Mononuclear cell (primary cell): Measurements from ENCODE around the gene RBM19. TPM values are rescaled to one million over a fixed set of nuclear protein-coding genes. Genes with fewer than 3 reads are reported as not detected.

Experiments
- H3K27me3 ChIP-seq: 2 replicates; pipeline ENCODE4 v1.6.0; 2011; ENCODE audit warnings: low read length, control low read depth; ENCODE audit not compliant: insufficient read depth
- H3K4me1 ChIP-seq: 2 replicates; pipeline ENCODE4 v1.5.1; 2011; ENCODE audit warnings: mild to moderate bottlenecking, low read length, control low read depth; ENCODE audit not compliant: insufficient read depth
- H3K4me3 ChIP-seq: 2 replicates; pipeline ENCODE4 v1.5.1; 2011; ENCODE audit warnings: mild to moderate bottlenecking, low read length, moderate library complexity
- H3K9me3 ChIP-seq: 2 replicates; pipeline ENCODE4 v1.5.1; 2011; ENCODE audit warnings: low read depth, mild to moderate bottlenecking, control low read depth, low read length
- total RNA-seq: library from RNA; depleted of rRNA; stranded (reverse); fragments of >200 nt; gene quantifications from one replicate; pipeline ENCODE4 v1.2.3, GENCODE V29; 2012

The RBM19 gene
- total RNA-seq, 1 donor, result 33.8 TPM

DNA sequence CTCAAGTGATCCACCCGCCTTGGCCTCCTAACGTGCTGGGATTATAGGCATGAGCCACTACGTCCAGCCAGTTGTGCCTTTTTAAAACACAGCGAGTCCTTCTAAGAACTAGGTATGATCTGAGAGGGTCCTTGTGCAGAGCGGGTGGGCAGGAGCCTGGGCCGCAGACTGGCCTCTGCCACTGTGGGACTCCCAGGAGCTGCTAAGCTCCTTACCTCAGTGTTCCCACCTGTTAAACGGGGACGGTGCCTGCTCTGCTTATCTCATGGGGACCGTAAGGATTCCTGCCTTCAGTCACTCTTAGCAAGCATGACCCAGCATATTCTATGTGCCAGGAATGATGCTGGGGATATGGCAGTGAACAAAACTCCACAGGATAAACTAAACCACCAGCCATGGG is 136.9 kb downstream of the RBM19 start:
- no peaks in the 10 kb centered on the region for H3K4me1 ChIP-seq
- no peaks in the 10 kb centered on the region for H3K9me3 ChIP-seq
- no peak overlapping the region for H3K4me3 ChIP-seq
- H3K27me3 ChIP-seq, result no peaks in the 10 kb centered on the region

DNA sequence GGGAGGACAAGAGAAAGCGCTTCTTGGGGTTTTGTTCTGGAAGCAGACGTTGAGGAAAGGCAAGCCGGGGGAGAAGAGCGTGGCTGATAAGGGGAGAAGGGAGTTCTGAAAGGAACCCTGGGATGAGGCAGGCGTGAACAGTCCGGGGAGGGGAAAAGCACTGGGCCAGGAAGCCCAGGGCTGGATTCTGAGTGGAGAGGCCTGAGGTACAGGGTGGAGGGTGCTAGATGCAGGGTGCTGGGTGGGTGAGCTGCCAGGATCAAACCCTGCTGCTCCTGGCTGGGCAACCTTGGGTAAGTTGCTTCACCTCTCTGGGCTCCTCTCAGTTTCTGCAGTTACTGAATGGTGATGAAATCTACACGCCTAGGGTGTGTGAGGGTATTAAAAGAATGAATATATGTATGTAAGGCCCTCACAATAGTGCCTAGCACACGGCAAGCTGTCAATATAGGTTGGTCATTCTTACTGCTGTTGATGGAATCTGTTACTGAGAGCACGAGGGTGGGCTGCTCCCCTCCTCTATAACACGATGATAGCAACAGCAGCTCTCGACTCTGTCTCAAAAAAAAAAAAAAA is 138.5 kb downstream of the RBM19 start:
- no peaks in the 10 kb centered on the region for H3K27me3 ChIP-seq
- no peak overlapping the region for H3K4me3 ChIP-seq
- H3K9me3 ChIP-seq, result no peaks in the 10 kb centered on the region
- H3K4me1 ChIP-seq, result no peaks in the 10 kb centered on the region

DNA sequence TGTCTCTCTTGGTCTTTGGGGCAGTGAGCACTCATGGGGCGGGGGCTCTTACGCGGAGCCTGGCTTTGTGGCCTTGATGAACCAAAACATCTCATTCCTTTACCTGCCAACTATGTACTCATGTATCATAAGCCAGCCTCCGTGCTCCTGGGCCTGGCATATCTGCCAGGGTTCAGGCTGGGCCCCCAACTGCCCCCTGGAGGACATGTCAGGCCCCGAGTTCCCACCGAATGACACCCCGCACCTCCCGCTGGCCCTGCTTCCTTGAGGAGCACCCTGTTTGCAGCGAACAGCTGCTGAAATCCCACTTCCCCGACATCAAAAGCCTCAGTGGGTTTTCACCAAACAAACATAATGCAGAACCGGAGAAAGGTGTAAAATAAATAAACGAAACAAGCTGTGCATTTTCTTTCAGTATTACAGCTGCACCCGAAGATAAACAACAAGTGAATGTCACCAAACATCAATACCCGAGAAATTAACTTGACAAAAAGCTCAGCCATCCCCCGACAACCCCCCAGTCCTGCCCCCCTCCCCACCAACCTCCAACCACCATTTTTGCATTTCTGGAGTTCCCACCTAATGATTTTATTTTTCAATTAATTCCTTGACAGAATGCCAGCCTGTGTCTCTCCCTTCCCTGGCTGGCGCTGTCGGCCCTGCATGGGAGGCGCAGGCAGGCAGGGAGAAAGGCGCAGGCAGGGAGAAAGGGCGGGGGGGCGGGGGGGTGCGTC is 139.2 kb downstream of the RBM19 start:
- H3K4me1 ChIP-seq, result no peaks in the 10 kb centered on the region
- H3K4me3 ChIP-seq, result no peak overlapping the region
- no peaks in the 10 kb centered on the region for H3K9me3 ChIP-seq
- H3K27me3 ChIP-seq, result no peaks in the 10 kb centered on the region

DNA sequence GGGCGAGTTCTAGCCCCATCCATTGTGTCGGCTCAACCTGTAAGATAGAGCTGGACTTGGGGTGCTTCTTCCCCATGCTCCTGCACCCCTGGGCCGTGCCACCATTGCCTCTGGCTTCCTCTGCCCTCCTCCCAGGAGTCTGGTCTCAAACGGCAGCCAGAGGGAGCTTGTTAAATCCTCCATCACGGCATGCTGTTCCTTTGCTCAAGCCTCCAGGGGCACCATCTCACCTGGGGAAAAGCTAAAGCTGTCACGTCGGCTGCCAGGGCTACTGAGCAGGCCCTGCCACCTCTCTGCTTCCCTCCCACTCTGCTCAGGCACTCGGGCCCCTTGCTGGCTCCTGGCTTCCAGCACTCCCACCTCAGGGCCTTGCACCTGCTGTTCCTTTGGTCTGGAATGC is 140.4 kb downstream of the RBM19 start:
- no peaks in the 10 kb centered on the region for H3K4me1 ChIP-seq
- no peak overlapping the region for H3K4me3 ChIP-seq
- H3K9me3 ChIP-seq, result no peaks in the 10 kb centered on the region
- no peaks in the 10 kb centered on the region for H3K27me3 ChIP-seq

DNA sequence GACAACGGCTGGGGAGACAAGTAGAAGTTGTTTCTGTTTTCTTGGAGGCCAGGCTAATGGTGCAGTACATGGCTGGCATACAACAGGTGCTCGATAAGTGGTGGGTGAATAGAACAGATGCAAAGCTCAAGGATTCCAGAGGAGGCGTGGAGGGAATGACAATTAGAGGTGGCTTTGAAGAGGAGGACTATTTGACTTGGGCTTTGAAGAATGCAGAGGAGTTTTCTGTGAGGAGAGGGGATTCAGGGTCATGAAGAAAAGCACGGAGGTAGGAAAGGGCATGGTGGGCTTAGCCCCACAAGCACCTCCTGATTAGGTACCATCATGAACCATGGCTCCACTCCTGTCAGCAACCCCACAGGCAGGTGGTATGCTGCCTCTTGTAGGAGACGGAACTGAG is 142.3 kb downstream of the RBM19 start:
- H3K9me3 ChIP-seq, result no peaks in the 10 kb centered on the region
- H3K4me3 ChIP-seq, result no peak overlapping the region
- no peaks in the 10 kb centered on the region for H3K4me1 ChIP-seq
- H3K27me3 ChIP-seq, result no peaks in the 10 kb centered on the region

DNA sequence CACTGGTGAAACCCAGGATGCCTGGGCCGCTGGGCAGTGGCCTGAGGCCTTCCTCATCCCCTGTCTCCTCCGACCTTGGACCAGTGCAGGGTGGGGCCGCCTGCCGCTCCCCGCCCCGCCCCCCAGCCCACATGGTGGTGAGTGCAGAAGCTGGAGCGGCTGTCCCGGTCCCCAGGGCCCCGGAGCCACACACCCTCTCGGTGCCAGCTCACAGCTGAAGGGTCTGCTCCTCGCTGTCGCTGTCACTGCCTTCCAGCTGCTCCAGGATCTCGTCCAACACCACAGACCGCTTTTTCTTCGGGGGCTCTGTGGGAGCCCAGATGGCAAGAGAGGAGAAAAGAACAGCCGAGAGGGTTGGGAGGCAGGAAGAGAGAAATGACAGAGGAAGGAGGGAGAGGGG is 143.1 kb downstream of the RBM19 start:
- Histone ChIP-seq H3K9me3 (no peaks in the 10 kb centered on the region), H3K4me3 (no peak overlapping the region), H3K4me1 (no peaks in the 10 kb centered on the region), H3K27me3 (no peaks in the 10 kb centered on the region)

DNA sequence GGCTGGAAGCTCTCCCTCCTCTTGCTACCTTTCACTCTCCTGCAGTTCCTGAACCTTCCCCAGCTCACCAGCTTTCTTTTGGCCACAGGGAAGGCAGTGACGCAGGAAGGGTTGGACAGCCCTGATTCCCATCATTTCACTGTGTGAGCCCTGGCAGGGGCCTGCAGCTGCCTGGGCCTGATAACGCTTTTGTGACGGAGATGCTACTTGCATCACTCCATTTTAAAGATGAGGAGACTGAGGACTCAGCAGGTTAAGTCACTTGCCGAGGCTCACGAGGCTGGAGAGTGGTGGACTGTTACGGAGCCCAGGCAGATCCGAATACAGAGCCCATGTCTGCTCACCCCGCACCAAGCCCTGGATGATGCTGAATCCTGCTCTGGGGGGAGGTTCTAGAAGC is 145.3 kb downstream of the RBM19 start:
- H3K4me3 ChIP-seq, result no peak overlapping the region
- no peaks in the 10 kb centered on the region for H3K9me3 ChIP-seq
- H3K4me1 ChIP-seq, result no peaks in the 10 kb centered on the region
- no peaks in the 10 kb centered on the region for H3K27me3 ChIP-seq

DNA sequence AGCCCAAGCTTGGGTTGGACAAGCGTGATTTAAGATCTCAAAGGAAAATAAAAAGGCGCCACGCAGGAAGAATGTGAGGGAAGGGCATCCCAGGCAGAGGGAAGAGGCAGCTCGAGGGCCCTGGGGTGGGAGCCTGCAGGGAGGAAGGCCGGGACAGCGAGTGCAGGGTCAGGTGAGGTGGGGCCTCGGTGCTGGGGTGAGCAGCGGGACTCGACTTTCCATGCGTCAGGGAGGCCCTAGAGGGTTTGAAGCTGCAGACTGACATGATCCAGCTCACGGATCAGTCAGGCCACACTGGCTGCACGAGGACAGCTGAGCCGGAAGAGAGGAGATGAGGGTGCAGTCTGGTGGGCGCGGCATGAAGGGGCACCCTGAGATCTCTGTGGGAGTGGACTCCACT is 145.8 kb downstream of the RBM19 start:
- no peaks in the 10 kb centered on the region for H3K4me1 ChIP-seq
- no peaks in the 10 kb centered on the region for H3K9me3 ChIP-seq
- H3K4me3 ChIP-seq, result no peak overlapping the region
- H3K27me3 ChIP-seq, result no peaks in the 10 kb centered on the region

DNA sequence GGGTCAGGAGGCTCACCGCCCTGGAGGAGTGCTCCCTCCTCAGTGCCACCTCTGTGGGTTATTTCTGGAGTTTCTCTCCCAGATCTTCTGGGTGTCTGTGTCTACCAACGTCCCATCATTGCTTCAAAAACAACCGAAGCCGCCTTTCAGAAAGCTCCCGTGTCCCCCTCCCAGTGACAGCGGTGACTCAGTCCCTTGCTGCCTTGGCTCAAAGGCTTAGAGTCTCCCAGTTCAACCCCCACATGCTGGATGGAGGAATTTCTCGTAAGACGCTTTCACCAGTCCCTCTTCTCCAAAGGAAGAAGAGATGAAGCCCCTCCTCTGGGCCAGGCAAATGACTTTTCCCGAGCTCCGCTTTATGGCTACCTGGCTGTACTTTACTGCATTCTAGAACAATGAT is 146.6 kb downstream of the RBM19 start:
- Histone ChIP-seq H3K27me3 (no peaks in the 10 kb centered on the region), H3K4me1 (no peaks in the 10 kb centered on the region), H3K9me3 (no peaks in the 10 kb centered on the region), H3K4me3 (no peak overlapping the region)

DNA sequence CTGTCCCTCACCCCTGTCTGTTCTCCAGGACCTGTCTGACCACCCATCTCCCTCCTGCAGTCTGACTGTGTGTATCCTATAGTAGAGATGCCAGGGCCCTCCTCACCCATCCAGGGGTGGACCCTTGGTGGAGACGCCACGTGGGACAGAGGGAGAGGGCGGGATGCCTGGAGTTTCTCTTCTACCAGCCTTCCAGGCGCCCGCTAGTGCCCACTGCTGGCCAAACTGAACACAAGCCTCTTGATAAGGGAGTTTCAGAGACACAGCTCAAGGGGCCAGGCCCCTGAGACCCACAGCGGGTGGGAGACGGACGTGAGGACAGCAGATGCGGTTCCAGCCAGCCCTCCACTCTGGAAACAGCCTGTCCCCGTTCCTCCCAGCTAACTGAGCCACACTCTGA is 147.3 kb downstream of the RBM19 start:
- no peak overlapping the region for H3K4me3 ChIP-seq
- no peaks in the 10 kb centered on the region for H3K9me3 ChIP-seq
- no peaks in the 10 kb centered on the region for H3K27me3 ChIP-seq
- H3K4me1 ChIP-seq, result no peaks in the 10 kb centered on the region

DNA sequence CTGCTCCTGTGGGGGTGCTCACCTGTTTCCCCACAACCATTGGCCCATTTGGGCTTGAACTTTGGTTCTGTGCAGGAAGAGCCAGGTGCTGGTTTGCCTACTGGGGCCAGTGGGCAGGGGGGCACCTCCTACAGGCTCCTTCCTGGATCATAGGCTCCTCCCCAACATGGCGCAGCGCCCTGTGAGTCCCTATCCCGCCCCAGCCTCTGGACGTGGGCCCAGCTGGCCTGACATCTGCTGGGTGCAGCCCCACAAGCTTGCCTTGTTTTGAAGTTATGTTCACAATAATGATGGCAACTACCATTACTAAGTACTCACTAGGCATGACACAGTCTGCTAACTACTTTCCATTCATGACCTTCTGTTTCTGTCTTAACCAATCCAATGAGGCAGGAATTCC is 147.8 kb downstream of the RBM19 start:
- no peaks in the 10 kb centered on the region for H3K4me1 ChIP-seq

DNA sequence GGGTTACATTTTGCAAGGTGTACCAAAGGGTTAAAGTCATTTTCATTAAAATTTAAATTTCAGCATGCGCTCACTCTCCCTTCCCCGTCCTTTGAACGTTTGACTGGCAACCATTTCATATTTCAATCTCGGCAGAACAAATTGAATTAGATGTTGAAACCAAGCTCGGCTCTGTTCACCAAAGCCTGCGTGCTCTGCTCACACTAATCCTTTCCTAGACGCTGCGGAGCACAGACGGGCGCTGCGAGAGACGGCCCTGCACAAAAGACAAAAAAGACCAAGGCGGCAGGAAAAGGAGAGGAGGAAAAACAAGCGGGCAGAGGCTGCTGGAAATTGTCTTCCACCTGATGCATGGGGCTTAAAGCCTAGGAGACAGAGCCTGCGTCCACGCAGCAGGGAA is 149.3 kb downstream of the RBM19 start:
- Histone ChIP-seq H3K9me3 (no peaks in the 10 kb centered on the region), H3K27me3 (no peaks in the 10 kb centered on the region), H3K4me1 (no peaks in the 10 kb centered on the region)

More for the DNA sequence above, 147.8 kb downstream of the RBM19 start:
- Histone ChIP-seq H3K27me3 (no peaks in the 10 kb centered on the region), H3K4me3 (no peak overlapping the region), H3K9me3 (no peaks in the 10 kb centered on the region)

DNA sequence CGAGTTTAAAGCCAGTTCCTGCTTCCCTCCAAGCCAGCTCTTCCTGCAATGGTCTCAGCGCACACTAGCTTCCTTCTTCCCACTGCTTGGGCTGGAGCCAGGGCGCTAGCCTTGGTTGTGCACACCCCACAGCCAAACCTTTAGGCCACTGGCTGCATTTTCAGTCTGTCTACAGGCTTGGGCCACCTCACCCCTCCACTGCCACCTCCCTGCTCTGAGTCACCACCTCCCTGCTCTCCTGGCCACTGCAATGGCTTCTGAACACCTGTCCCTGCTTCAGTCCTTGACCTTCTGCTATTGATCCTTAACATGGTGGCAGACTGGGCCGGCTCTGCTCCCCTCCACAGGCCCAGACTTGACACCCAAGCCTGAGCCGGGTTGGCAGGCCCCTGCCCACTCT is 151.1 kb downstream of the RBM19 start:
- no peak overlapping the region for H3K4me3 ChIP-seq
- no peaks in the 10 kb centered on the region for H3K27me3 ChIP-seq
- no peaks in the 10 kb centered on the region for H3K9me3 ChIP-seq
- no peaks in the 10 kb centered on the region for H3K4me1 ChIP-seq

More for the DNA sequence above, 149.3 kb downstream of the RBM19 start:
- no peak overlapping the region for H3K4me3 ChIP-seq

DNA sequence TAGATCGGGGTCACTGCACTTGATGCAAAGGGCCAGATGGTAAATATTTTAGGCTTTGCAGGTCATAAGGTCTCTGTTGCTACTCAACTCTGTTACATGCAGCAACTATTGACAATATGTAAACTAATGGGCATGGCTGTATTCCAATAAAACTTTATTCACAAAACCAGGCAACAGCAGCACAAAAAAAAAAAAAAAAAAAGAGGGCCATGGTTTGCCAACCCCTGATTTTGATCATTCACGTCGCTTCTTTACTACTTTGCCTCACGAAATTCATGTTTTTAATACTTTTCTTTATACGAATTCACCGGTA is 152.9 kb downstream of the RBM19 start:
- Histone ChIP-seq H3K27me3 (no peaks in the 10 kb centered on the region), H3K9me3 (no peaks in the 10 kb centered on the region), H3K4me3 (no peak overlapping the region), H3K4me1 (no peaks in the 10 kb centered on the region)

DNA sequence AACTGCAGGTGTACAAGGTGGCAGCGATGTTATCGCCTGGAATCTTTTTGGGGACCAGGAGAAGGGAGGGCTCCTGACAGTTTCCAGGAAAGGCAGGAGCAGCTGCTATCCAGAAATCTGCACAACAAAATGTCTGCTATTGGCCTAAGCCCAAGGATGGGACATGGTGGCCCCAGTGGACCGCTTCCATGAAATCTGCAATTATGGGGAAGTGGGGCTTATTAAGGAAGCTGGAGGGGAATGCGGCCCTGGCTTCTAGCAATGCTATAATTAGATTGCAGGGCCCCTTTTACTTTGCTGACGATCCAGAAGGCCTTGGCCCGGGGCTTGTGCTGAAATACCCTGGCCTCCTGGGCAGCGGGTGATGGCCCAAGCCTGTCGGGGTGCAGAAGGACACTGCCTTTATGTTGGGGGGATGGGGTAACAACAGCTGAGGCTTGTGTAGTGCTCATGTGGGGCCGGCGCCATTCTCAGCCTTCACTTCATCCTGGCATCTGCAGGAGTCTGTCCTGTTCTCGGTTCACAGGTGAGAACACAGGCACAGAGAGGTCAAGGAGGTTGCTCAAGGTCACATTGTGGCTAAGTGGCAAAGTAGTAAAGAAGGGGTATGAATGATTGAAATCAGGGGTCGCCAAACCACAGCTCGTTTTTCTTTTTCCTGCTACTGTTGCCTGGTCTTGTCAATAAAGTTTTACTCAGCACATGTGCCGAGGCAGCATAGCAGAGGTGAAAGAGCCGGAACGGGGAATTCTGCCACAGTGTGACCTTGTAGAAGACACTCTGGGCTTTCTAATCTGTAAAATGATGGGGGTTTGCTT is 153.5 kb downstream of the RBM19 start:
- no peak overlapping the region for H3K4me3 ChIP-seq
- no peaks in the 10 kb centered on the region for H3K27me3 ChIP-seq
- no peaks in the 10 kb centered on the region for H3K9me3 ChIP-seq
- H3K4me1 ChIP-seq, result no peaks in the 10 kb centered on the region
